ENCODE data around the gene BCAM. TPM values are rescaled to one million over a fixed set of nuclear protein-coding genes. Genes with fewer than 3 reads are reported as not detected.
A peak's percentile ranks its signal among the peaks of the same experiment; 100 is the strongest.

The BCAM gene
- total RNA-seq, 2 experiments from 2014 or later: not detected

DNA sequence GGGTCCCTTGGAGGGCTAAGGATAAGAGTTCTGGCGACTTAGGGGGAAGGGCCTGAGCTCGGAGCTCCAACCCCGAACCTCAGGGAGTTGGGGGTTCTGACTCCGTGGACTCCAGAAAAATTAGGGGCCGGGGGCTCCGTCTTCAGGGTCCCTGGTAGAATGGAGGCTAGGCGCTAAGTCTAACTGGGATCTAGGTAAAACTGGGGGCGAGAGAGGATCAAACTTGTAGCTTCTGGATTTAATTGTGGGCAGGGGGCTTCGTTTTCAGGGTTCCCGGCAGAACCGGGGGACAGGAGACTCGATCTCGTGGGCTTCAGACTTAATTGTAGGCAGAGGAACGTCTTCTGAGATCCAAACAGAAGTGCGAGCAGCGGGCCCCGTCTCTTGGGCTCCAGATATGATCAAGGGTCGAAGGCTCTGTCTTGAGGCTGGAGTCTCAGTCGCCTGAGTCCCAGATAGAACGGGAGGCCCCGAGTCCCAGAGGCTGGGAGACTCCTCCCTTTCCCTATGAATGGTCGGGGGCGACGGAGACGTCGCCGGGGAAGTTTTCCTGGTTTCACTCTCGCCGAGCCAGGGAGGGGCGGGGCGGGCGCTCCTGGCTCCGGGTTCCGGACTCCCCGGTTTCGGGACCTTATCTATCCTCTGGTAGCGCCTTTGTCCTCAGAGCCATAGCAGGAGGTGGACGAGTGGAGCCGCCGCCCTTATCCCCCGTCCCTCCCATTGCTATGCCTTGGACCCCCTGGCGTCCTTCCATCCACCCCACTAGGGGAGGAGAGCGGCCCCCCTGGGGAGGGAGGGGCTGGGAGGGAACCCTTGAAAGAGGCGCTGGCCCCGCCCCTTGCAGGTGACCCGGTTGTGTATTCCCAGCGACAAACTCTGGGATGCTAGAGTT lies 38.5 kb downstream of the BCAM start:
- TF ChIP-seq, protein P1, sequence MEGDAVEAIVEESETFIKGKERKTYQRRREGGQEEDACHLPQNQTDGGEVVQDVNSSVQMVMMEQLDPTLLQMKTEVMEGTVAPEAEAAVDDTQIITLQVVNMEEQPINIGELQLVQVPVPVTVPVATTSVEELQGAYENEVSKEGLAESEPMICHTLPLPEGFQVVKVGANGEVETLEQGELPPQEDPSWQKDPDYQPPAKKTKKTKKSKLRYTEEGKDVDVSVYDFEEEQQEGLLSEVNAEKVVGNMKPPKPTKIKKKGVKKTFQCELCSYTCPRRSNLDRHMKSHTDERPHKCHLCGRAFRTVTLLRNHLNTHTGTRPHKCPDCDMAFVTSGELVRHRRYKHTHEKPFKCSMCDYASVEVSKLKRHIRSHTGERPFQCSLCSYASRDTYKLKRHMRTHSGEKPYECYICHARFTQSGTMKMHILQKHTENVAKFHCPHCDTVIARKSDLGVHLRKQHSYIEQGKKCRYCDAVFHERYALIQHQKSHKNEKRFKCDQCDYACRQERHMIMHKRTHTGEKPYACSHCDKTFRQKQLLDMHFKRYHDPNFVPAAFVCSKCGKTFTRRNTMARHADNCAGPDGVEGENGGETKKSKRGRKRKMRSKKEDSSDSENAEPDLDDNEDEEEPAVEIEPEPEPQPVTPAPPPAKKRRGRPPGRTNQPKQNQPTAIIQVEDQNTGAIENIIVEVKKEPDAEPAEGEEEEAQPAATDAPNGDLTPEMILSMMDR (IDR thresholded peaks at IDR 0.05): no peak
- DNase-seq (peak in 3 of 14 experiments; percentile 13 to 36 (median 34)), ATAC-seq (ENCODE audit: poor library complexity) (no peak)
- Mint-ChIP-seq H3K36me3 (ENCODE audit: low read depth) (no peaks in the 10 kb centered on the region), H3K4me3 (peak overlapping the region; percentile 84), H3K27ac (no peak overlapping the region), H3K9me3 (no peaks in the 10 kb centered on the region), H3K4me1 (ENCODE audit: low read depth) (peaks cover 30% of the 10 kb centered on the region), H3K27me3 (peaks cover 21% of the 10 kb centered on the region)
- intact Hi-C loops (cut with DNase I, micrococcal nuclease): loop anchor here in 1 of 2 experiments (5.0 kb wide), 1 partner anchor 125 kb away; no protein-coding TSS in a partner anchor
- peaks cover 43% of the 10 kb centered on the region for H3K4me1 ChIP-seq (ENCODE audit: insufficient read depth, low read length)
- ChIA-PET POLR2A (no interaction called here), CTCF (interaction anchor here (1.3 kb wide), 1 partner anchor 77 kb away, joined by 3 read pairs; no protein-coding TSS in a partner anchor)
- peaks cover 13 to 20% of the 10 kb centered on the region in 2 experiments for H3K27me3 ChIP-seq (ENCODE audit: control insufficient read depth in 1 of 2, insufficient read depth in 2 of 2, low read length in 2 of 2)
- H3K27ac ChIP-seq (ENCODE audit: low read depth in 1 of 2, low read length in 2 of 2): no peak overlapping the region
- H3K9me3 ChIP-seq (ENCODE audit: control insufficient read depth in 1 of 2, insufficient read depth in 1 of 2, low read length in 2 of 2): peaks cover 0 to 6% of the 10 kb centered on the region in 2 experiments
- H3K36me3 ChIP-seq (ENCODE audit: insufficient read depth, low read length): no peaks in the 10 kb centered on the region
- H3K4me3 ChIP-seq (ENCODE audit: low read length): peak overlapping the region; percentile 47

DNA sequence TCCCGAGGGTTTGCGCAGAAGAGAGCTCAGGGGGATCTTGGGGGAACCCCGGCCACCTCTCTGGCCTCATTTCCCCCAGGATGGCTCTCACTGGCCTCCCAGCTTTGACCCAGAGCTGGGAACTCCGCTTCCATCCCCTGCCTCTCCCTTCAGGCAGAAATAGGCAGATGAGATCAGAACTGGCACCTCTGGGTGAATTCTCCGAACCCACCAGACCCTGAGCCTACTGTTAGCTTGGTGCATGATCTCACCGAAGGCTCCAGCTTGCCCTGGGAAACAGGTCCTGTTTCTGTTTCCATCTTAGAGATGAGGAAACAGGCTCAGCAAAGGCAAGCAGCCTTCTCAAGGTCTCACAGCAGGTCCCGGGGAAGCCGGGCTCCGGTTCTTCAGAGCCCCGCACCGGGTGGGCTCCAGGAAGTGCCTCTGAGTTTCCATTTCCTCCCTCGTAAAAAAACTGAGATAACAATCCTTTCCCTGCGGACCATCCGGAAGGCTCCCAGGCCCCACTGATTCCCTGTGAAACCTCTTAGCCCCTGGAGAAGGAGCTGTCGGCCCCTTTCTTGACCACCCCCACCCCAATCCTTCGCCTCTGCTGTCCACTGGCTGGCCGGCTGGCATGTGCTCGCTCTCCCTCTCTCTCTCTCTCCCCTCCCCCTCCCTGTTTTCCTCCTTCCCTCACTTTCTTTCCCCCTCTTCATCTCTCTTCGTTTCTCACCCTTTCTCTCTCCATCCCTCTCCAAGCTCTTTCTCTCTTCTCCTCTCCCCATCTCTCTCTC lies 39.3 kb downstream of the BCAM start:
- Histone ChIP-seq H3K36me3 (ENCODE audit: insufficient read depth, low read length) (no peaks in the 10 kb centered on the region), H3K27me3 (ENCODE audit: control insufficient read depth in 1 of 2, insufficient read depth in 2 of 2, low read length in 2 of 2) (peaks cover 13 to 20% of the 10 kb centered on the region in 2 experiments), H3K4me1 (ENCODE audit: insufficient read depth, low read length) (peaks cover 43% of the 10 kb centered on the region), H3K27ac (ENCODE audit: low read depth in 1 of 2, low read length in 2 of 2) (no peak overlapping the region), H3K4me3 (ENCODE audit: low read length) (no peak overlapping the region), H3K9me3 (ENCODE audit: control insufficient read depth in 1 of 2, insufficient read depth in 1 of 2, low read length in 2 of 2) (peaks cover 0 to 6% of the 10 kb centered on the region in 2 experiments)
- TF ChIP-seq, protein P1 (IDR thresholded peaks at IDR 0.05): no peak
- H3K27ac Mint-ChIP-seq: no peak overlapping the region
- CTCF ChIA-PET: interaction anchor here (0.9 kb wide), 1 partner anchor 124 kb away, joined by 3 read pairs; no protein-coding TSS in a partner anchor
- H3K4me1 Mint-ChIP-seq (ENCODE audit: low read depth): peaks cover 30% of the 10 kb centered on the region
- H3K36me3 Mint-ChIP-seq (ENCODE audit: low read depth): no peaks in the 10 kb centered on the region
- intact Hi-C loops (cut with DNase I, micrococcal nuclease): loop anchor here in 1 of 2 experiments (5.0 kb wide), 1 partner anchor 126 kb away; no protein-coding TSS in a partner anchor
- POLR2A ChIA-PET: interaction anchor here (0.7 kb wide), 1 partner anchor 154 kb away, joined by 3 read pairs; no protein-coding TSS in a partner anchor
- no peak for ATAC-seq (ENCODE audit: poor library complexity)
- no peaks in the 10 kb centered on the region for H3K9me3 Mint-ChIP-seq
- H3K27me3 Mint-ChIP-seq: peaks cover 21% of the 10 kb centered on the region
- DNase-seq: peak in 2 of 14 experiments; percentile 45 to 46
- peak overlapping the region; percentile 65 for H3K4me3 Mint-ChIP-seq

DNA sequence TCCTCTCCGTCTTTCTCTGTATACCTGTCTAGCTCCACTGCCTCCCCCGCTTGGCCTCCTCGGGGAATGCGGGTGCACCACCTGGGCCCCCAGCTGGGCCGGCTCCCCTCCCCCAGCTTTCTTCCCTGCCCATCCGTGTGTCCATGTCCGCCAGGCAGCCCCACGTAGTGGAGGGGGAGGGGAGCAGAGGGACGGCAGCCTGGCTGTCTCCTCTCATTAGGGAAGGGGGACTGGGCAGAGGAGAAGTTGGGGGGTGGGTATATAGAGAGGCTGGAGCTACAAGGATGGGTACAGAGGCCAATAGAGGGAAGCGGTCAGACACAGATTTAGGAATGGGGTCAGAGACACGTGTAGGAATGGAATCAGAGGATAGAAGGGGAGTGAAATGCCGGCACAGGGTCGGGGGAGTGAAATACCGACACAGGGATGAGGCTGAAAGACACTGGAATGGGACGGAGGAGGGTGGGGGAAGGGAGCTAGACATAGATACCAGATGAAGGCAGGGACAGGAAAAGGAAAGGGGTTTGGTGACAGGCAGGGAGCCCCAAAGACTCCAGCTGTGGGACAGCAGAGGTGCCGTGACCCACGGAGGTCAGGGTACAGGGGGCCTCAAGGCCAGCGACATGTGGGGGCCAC lies 40.0 kb downstream of the BCAM start:
- H3K4me3 ChIP-seq (ENCODE audit: low read length): no peak overlapping the region
- TF ChIP-seq, protein P1 (IDR thresholded peaks at IDR 0.05): no peak
- peaks cover 0 to 6% of the 10 kb centered on the region in 2 experiments for H3K9me3 ChIP-seq (ENCODE audit: control insufficient read depth in 1 of 2, insufficient read depth in 1 of 2, low read length in 2 of 2)
- H3K4me1 ChIP-seq (ENCODE audit: insufficient read depth, low read length): peaks cover 43% of the 10 kb centered on the region
- Mint-ChIP-seq H3K4me1 (ENCODE audit: low read depth) (peaks cover 30% of the 10 kb centered on the region), H3K4me3 (no peak overlapping the region), H3K27me3 (peaks cover 21% of the 10 kb centered on the region), H3K9me3 (no peaks in the 10 kb centered on the region), H3K36me3 (ENCODE audit: low read depth) (no peaks in the 10 kb centered on the region), H3K27ac (no peak overlapping the region)
- POLR2A ChIA-PET: interaction anchor here (0.7 kb wide), 1 partner anchor 153 kb away, joined by 3 read pairs; no protein-coding TSS in a partner anchor
- peaks cover 13 to 20% of the 10 kb centered on the region in 2 experiments for H3K27me3 ChIP-seq (ENCODE audit: control insufficient read depth in 1 of 2, insufficient read depth in 2 of 2, low read length in 2 of 2)
- intact Hi-C loops (cut with DNase I, micrococcal nuclease): loop anchor here in 1 of 2 experiments (5.0 kb wide), 1 partner anchor 127 kb away; no protein-coding TSS in a partner anchor
- H3K36me3 ChIP-seq (ENCODE audit: insufficient read depth, low read length): no peaks in the 10 kb centered on the region
- peak in 1 of 14 experiments; percentile 36 for DNase-seq
- no peak for ATAC-seq (ENCODE audit: poor library complexity)
- H3K27ac ChIP-seq (ENCODE audit: low read depth in 1 of 2, low read length in 2 of 2): no peak overlapping the region
- CTCF ChIA-PET: interaction anchor here (0.9 kb wide), 1 partner anchor 125 kb away, joined by 3 read pairs; no protein-coding TSS in a partner anchor
